SKM-1 treated with dmso at 0.1 percent for 144 hours (cell line): ENCODE data around the gene EIF2B4.

ENCODE experiments used
- DNase-seq: peaks from one replicate; lab custom pipeline; 2025; ENCODE audit not compliant: unreplicated experiment; lab: John Stamatoyannopoulos, UW

The EIF2B4 gene

DNA sequence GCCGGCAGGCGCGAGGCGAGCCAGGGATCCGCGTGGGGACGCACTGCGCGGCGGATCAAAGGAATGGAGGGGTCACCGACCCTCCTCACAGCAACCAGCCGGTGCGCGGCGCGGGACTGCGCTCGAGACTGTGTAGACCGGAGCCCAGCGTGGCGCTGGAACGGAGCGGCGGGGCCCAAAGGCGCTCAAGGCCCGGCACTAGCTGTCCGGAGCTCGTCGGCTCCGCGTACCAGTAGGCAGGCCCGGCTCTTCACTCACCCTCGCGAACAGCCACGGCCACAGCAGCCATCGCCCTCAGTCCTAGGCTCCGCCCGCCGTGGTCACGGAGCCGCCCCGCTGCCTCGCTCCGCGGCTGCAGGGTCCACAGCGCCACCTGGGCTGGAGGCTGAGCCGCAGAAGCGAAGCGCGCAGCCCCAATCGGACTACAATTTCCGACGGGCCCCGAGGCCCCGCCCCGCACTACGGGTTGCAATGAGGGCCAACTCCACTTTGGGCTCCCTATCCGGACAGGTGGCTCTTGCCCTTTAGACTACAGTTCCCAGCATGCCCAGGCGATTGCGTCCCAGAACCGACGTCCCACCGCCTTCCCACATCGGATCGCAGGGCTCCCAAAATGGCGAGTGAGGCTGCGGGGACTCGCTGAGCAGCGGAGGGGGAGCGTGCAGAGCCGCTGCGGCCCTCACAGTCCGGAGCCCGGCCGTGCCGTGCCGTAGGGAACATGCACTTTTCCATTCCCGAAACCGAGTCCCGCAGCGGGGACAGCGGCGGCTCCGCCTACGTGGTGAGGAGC is at the start of gene EIF2B4, which contains the start of gene SNX17:
TSS of gene EIF2B4 (minus strand) at position 313 of the 790 bp plus-strand sequence. CDS start at position 289, 24 bp downstream.
TSS of gene SNX17 (plus strand) at position 591 of the 790 bp plus-strand sequence. CDS start at position 719, 128 bp downstream.
- peak; percentile 99 for DNase-seq

DNA sequence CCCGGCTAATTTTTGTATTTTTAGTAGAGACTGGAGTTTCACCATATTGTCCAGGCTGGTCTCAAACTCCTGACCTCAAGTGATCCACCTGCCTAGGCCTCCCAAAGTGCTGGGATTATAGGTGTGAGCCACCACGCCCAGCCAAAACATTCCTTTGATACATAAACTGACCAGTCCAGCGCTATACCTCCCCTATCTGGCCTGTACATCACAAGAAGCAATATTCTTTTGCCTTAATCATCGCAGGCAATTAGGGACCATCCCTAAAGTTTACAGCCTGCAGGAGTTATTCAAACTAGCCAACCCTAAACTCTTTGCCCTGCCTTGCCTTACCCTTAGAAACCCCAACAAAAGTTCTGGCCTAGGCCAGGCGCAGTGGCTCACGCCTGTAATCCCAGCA is 46.0 kb upstream of the EIF2B4 start:
- DNase-seq, result no peak

DNA sequence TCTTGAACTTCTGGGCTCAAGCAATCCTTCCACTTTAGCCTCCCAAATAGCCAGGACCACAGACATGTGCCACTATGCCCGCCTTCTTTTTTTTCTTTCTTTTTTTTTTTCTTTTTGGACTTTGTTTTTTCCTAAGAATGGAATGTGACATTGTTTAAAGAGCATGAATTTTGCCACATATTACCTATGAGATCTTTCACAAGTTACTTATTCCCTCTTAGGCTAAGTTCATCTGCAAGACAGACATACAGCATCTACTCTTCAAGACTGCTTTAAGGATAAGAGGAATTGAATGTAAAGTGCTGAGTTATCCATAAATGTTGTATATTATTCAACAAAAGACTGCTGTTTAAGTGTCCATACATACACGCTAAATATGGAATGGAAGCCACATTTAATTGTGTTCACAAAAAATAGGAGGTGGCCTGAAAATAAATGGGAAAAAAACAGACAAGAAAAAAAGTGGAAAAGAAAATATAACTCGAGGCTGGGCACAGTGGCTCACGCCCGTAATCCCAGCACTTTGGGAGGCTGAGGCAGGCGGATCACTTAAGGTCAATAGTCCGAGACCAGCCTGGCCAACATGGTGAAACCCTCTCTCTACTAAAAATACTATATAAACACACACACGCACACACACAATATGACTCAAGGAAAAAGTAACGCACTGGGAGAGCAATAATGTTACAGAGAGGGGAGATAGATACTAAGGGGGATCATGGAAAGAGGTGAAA is 42.4 kb upstream of the EIF2B4 start:
- no peak for DNase-seq

DNA sequence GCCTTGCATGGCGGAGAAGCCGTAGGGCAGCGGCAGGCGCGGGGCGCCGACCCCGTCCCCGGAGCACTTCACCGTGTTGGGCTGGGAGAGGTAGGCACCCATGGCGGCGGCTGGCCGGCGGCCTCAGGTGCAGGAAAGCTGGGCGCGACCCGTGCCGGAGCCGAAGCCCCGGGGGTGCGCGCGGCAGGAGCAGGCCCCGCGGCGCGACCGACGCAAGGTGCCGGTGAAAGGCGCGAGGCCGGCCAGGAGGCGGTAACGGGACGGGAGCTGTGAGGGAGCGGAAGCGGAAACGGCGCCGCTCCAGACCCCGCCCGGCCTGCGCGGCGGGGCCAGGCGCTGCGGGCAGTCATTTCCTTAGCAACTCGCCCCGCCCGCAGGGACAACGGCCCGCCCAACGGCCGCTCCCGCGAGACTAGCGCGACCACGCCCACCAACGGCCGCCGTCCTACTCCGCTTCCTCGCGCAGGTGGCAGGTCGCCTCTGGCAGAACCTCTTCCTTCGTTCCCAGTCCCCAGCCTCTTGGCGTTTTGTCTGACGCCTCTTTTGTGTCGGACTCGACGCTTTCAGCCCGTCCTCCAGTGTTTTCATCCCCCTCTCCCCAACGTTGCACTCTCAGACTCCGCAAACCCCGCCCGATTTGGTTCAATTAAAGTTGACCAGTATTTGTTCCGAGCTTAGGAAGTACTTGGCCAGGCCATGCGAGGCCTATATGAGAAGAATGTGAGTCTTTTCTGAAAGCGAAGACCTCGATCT is 39.4 kb upstream of the EIF2B4 start, which contains the start of gene PPM1G:
TSS of gene PPM1G (minus strand) at position 271 of the 753 bp plus-strand sequence. CDS start at position 102, 169 bp downstream.
- peak; percentile 91 for DNase-seq

DNA sequence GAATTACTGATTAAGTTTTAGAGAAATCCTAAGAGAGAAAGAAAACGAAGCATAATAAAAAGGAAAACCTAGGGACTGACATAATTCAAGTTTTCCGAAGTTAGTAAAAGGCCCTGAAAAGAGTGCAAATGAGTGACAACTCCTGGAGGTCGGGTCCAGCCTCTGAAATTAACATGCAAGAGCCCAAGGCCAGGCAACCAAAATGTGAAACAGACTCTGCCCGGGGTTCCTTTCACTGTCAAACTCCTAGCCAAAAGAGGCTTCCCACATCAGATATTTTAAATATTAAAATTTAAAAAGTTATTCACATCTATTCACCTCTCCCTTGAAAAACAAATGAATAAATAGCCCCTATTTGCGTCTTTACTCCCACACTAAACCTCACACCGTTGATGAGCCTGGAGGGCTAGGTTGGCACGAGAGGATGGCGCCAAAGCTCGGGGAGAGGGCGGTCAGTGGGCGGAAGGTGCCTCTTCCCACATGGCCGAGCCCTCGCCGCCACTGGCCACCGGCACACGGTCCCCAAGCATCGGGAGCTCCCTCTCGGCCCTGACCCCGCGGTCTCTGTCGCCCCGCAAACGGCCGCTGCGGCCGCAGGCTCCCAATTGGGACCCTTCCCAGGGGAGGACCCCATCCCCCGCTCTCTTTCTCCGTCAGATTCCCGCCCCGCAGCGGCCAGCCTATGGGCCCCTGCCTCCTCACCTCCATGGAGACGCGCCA is 38.6 kb upstream of the EIF2B4 start:
- DNase-seq, result no peak

DNA sequence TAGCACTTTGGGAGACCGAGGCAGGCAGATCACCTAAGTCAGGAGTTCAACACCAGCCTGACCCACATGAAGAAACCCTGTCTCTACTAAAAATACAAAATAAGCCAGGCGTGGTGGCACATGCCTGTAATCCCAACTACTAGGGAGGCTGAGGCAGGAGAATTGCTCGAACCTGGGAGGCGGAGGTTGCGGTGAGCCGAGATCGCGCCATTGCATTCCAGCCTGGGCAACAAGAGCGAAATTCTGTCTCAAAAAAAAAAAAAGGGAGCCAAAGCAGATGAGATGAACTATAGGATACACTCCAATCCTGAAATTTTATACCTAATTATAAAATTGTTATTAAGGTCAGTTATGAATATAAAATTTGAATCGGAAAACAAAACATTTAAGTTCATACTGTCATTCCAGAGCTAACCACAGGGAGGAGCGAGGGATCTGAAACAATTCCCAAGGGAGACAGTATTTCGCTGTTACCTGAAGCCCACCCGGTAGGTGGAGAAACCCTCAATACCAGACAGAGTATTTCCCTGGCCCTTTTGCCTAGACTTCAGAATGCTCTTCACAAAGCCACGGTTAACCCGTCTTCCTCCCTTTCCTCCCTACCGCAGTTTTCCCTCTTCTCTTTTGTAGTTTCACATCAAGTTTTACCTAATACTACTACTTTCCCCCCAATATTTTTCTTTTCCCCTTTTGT is 37.8 kb upstream of the EIF2B4 start:
- DNase-seq, result no peak

DNA sequence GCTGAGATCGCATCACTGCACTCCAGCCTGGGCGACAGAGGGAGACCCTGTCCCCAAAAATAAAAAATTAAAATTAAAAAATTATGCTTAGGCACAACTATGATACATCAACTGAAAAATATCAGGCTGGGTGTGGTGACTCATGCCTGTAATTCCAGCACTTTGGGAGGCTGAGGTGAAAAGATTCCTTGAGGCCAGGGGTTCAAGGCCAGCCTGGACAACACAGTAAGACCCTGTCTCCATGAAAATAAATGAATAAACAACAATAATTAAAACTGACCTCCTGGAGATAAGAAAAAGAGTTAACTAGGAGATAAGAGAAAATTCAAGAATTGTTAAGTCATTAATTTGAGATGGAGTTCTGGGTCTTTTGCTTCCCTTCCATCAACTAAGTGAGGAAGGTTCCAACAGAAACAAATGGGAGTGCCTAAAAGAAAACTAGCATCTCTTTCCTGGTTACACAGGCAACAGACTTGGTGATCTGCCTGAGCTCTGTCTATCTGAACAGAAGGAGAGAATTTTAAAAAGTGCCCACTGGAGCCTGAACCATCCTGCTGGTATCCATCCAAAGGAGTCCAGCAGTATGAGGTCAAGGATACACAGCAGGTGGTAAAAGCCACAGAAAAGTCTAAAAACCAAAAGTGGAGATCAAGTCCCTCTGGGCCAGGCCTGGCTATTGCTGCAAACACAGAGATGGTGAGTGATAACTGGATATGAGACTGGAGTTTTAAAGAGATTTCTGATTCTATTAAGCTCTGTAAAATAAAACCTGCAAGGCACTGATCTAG is 30.4 kb upstream of the EIF2B4 start:
- DNase-seq, result no peak

DNA sequence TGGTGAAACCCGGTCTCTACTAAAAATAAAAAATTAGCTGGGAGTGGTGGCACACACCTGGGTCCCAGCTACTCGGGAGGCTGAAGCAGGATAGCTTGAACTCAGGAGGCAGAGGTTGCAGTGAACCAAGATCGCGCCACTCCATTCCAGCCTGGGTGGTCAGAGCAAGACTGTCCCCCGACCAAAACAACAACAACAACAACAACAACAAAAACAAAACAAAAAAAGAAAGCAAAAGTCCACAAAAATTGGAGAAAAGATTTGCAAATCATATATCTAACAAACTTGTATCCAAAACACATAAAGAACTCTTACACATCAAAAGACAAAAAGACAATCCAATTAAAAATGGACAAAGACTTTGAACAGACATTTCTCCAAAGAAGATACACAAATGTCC is 28.8 kb upstream of the EIF2B4 start:
- DNase-seq, result no peak

DNA sequence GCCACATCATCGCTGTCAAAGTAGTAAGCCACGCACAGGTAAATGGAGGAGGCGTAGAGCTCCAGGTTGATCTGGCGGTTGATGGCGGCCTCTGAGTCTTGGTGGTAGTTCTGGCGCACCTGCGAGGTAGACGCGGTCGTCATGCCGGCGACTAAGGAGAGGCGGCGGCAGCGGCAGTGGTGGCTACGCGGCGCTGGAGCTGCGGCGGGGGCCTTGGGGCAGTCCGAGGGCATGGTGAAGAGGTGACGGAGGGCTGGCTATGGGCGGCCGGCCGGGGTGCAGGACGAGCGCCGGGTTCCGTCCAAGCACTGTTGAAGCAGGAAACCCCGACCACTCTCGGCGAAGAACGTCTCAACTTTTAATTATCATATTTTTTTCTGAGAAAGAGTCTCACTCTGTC is 23.1 kb upstream of the EIF2B4 start:
- DNase-seq, result no peak

DNA sequence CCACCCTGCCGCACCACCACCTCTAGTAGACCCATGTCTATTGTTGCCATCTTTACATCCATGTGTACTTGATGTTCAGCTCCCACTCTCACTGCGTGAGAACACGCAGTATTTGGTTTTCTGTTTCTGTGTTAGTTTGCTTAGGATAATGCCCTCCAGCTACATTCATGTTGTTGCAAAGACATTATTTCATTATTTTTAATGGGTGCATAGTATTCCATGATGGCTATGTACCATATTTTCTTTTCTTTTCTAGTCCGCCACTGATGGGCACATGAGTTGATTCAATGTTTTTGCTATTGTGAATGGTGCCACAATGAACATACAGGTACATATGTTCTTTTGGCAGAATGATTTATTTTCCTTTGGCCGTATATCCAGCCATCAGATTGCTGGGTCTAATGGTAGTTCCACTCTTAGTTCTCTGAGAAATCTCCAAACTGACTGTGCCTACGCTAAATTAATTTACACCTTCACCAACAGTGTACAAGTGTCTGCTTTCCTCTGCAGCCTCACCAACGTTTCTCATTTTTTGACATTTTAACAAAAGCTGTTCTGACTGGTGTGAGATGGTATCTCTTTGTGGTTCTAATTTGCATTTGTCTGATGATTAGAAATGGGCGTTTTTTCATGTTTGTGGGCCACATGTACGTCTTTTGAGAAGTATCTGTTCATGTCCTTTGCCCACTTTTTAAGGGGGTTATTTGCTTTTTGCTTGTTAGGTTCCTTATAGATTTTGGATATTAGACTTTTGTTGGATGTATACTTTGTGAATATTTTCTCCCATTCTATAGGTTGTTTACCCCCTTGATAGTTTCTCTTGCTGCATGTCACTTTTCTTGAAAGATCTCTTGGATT is 20.9 kb upstream of the EIF2B4 start:
- DNase-seq, result no peak

DNA sequence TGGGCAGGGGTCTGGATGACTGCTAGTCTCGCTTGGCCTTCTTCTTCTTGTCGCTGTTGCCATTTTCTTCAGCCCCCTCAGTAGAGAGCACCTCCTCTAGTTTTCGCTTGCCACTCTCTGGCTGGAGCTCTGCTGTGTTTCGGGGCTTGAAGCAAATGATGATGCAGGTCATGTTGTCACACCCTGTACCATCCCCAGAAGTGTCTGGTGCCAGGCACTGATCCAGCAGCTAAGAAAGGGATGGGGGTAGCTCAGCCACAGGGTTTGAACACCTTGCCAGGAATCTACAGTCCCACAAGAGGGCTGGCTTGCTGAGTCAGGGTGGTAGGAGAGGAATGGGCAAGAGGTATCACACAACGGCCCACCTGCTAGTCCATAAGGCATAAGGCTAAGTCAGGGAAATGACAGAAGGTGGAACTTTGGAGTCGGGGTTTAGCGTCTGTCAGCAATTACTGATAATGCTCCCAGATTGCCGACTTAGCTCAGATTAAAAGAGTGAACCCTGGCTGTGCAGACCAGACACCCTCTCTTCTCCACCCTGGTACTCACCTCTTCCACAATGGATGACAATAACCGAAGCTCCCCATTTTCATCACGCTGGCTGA is 11.5 kb upstream of the EIF2B4 start:
- DNase-seq, result no peak

DNA sequence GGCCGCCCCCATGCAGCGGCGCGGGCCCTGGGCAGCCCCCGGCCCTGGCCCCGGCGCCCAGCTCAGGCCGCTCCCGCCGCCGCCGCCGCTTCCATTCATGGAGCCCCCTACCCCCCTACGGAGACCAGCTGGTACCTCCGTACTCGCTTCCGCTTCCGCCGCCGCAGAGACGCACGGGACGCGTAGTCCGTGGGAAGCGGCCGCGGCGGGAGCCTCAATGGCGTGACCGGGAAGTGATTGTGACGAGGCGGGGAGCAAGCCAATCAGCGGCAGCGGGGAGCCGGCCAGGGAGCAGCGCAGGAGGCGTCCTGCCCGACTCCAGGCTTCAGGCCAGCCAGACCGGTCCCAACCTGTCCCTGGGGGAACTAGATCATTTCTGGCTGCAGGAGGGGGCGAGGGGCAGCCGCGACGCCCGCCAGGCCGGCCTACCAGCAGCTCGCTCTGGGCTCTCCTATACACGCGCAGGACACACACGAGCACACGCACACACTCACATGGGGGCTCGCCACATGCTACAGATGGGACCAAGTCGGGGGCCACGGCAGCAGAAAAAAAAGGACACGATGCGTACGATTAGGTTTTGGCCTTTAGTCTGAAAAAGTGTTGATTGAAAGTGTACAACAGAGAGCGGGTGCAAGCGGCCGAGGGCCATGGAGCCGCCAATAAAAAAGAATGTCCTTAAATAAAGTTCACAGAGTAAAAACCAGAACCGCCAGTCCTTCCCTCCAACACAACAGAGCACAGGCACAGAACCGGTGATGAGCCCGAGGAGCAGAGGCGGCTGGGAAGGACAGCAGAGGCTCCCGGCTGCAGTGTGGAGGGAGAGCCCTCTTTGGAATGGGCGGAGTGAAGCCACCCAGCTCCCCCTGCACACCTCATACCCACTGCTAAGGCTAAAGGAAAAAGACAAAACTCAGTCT is 10.7 kb upstream of the EIF2B4 start, which contains the start of gene ZNF513:
TSS of gene ZNF513 (minus strand) at position 109 of the 920 bp plus-strand sequence. CDS start 208 bp downstream, outside the sequence.
- DNase-seq, result no peak

DNA sequence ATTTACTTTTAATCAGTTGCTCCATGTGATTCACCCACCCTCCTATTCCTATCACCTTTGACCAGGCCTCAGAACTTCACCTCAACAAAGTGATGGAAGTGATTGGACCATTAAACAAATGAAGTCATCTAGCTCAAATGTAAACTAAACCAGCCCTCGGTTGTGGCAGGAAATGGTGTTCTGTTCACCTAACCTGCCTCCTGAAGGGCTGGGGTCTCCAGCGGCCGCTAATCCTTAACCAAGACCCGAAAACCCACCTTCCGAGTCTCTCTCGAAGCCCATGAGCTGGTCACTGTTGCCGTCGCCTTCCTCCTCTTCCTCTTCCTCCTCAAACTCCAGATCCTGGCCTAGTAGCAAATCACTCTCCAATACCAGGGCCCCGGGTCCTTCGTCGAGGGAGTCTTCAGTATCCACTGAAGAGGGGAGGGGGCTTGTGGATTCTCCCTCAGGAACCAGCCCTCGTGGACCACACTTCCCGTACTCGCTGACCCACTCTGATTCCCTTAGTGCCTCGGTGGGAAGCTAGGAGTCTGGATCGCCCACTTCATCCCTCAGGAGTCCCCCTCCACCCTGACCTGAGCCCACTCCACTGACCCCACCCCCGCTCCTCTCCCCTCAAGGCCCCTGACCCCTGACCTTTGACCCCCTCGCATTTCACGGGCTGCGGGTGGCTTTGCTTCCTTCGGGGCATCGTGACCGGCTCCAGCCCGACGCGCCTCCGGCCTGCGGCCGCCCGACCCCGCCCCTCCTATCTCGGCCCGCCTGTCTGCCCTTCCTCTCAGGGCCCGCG is 9.9 kb upstream of the EIF2B4 start:
- no peak for DNase-seq

DNA sequence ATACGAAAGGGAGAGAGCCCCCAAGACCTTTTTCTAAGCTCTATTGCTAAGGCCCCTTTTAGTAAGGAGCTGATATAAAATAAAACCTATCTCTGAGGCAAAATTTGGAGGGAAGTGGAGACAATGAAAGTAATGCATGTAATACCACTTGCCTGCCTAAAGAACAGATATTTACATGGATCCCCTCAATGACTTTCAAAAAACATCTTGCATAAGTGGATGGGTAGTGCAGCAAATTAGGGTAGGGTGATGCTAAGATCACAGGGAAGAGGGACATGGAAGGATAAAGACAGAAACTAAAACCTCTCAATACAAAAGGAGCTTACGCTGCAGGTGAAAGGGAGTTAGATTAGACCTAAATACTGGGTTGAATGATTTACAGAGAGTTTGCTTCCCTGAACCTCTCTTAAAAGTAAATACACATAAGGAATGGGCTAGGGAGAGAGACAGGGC is 9.3 kb upstream of the EIF2B4 start:
- no peak for DNase-seq

DNA sequence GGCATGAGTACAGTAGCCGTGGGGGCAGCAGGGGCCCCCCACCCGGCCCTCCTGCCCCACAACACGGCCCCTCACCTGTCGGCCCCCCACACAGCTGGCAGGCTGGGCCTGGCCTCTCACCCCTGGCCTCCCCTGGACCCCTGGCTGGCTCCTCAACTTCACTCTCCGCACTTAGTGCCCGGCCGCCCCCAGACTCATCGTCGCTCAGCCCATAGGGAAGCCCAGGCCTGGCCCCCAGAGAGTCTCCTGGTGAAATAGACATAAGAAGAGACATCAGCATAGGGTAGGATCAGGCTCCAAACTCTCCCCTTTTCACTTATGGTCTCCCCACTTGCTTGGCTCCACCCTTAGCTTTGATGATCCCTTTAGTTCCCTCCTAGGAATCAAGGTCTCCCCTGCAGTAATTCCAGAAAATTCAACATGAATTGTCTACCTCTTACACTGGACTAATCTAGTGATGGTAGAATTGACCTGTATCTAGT is 8.7 kb upstream of the EIF2B4 start:
- DNase-seq, result no peak
